Medulla oblongata (tissue), 1 donor: Measurements from ENCODE around the gene PRDX1.

Experiments used
- DNase-seq: peaks from one replicate; pipeline ENCODE4 v3.0.0-alpha.2; 2015; ENCODE audit errors: extremely low spot score

The PRDX1 gene

DNA sequence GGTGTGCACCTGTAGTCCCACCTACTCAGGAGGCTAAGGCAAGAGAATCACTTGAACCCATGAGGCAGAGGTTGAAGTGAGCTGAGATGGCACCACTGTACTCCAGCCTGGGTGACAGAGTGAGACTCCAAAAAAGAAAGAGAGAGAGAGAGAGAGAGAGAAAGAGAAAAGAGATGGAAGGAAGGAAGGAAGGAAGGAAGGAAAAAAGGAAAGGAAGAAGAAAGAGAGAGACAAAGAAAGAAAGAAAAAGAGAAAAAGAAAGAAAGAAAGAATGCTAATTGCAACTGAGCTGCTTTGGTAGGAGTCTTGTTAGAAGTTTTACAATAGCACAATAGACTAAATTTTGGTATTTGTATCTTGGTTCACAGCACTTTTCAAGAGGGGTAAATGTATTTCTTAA, 56.4 kb downstream of the PRDX1 start:
- DNase-seq = no peak
